Common myeloid progenitor, CD34-positive (primary cell): Measurements from ENCODE around the gene NSD1.

Experiments
- CTCF ChIA-PET: fragments of 350-600 bp; sonication (Branson Sonifier 250); formaldehyde crosslinking; loops from one replicate; lab custom pipeline; 2021; ENCODE audit warnings: antibody characterized with exemption; lab: Charles Lee
- POLR2A ChIA-PET: fragments of 350-600 bp; sonication (Branson Sonifier 250); formaldehyde crosslinking; loops from one replicate; lab custom pipeline; 2021; ENCODE audit warnings: antibody characterized with exemption; lab: Charles Lee
- DNase-seq, 3 donors: peaks; one replicate each; pipeline versions ENCODE4 v3.0.0 to v3.0.0-alpha.2; 2013
- H3K27ac ChIP-seq, 2 experiments: 1 replicate in 1 of 2; 2 replicates in 1 of 2; pipeline ENCODE4 v1.7.0; 2013; ENCODE audit warnings: inconsistent platforms in 2 of 2, low read length in 2 of 2, mild to moderate bottlenecking in 2 of 2, low read depth in 1 of 2, moderate library complexity in 1 of 2; ENCODE audit not compliant: severe bottlenecking in 2 of 2, insufficient read depth in 1 of 2, poor library complexity in 1 of 2
- H3K27me3 ChIP-seq, 5 experiments: replicated peaks in 2 of 5; 1 replicate in 3 of 5; 2 replicates in 2 of 5; pipeline versions ENCODE4 v1.6.1 to v1.7.0; 2013; ENCODE audit warnings: low read length in 4 of 5, mild to moderate bottlenecking in 2 of 5, moderate library complexity in 2 of 5, inconsistent platforms in 1 of 5; ENCODE audit not compliant: insufficient read depth in 5 of 5, control insufficient read depth in 4 of 5
- H3K36me3 ChIP-seq, 4 experiments: 1 replicate in 2 of 4; 2 replicates in 2 of 4; pipeline versions ENCODE4 v1.6.1 to v1.7.0; 2013; ENCODE audit warnings: low read length in 3 of 4, control low read depth in 1 of 4, mild to moderate bottlenecking in 1 of 4; ENCODE audit not compliant: control insufficient read depth in 4 of 4, insufficient read depth in 4 of 4
- H3K4me1 ChIP-seq, 4 experiments: 1 replicate in 3 of 4; 2 replicates in 1 of 4; pipeline versions ENCODE4 v1.6.1 to v1.7.1; 2013; ENCODE audit warnings: low read length in 3 of 4, mild to moderate bottlenecking in 3 of 4, control low read depth in 1 of 4, inconsistent platforms in 1 of 4, moderate library complexity in 1 of 4; ENCODE audit not compliant: control insufficient read depth in 4 of 4, insufficient read depth in 4 of 4; ENCODE audit errors: control extremely low read depth in 1 of 4
- H3K4me3 ChIP-seq, 7 experiments: 1 replicate in 4 of 7; 2 replicates in 3 of 7; pipeline versions ENCODE4 v1.5.1 to v1.7.0; 2013; ENCODE audit warnings: mild to moderate bottlenecking in 7 of 7, low read length in 6 of 7, moderate library complexity in 6 of 7, inconsistent platforms in 2 of 7, low read depth in 2 of 7, control low read depth in 1 of 7; ENCODE audit not compliant: insufficient read depth in 4 of 7, control insufficient read depth in 1 of 7; ENCODE audit errors: extremely low read depth in 1 of 7
- H3K9me3 ChIP-seq, 5 experiments: 1 replicate in 4 of 5; 2 replicates in 1 of 5; pipeline versions ENCODE4 v1.6.1 to v1.7.1; 2013; ENCODE audit warnings: low read length in 4 of 5, mild to moderate bottlenecking in 2 of 5, inconsistent platforms in 1 of 5, low read depth in 1 of 5, moderate library complexity in 1 of 5; ENCODE audit not compliant: control insufficient read depth in 4 of 5, insufficient read depth in 2 of 5; ENCODE audit errors: control extremely low read depth in 1 of 5
- WGBS: methylation state at CpG from one replicate; pipeline ENCODE4 v1.1.5; 2013; ENCODE audit not compliant: insufficient coverage; 5-methylcytosine and 5-hydroxymethylcytosine counted together

NSD1 gene

GRCh38 chr5:177330991-177331842 is 197.6 kb downstream of the NSD1 start:
- H3K4me1 ChIP-seq, result peaks cover 3 to 63% (median 39%) of the 10 kb centered on the region in 4 experiments
- H3K36me3 ChIP-seq, result peaks cover 2 to 59% (median 31%) of the 10 kb centered on the region in 4 experiments
- peak overlapping the region in 4 of 7 experiments; percentile 1 to 62 (median 36) for H3K4me3 ChIP-seq
- DNase-seq, result peak; percentile 93 to 100 (median 99)
- no peak overlapping the region for H3K27ac ChIP-seq
- H3K9me3 ChIP-seq, result no peaks in the 10 kb centered on the region
- WGBS, result 31% methylated on average over 17 of the region's 27 CpGs
- no peaks in the 10 kb centered on the region for H3K27me3 ChIP-seq
- ChIA-PET POLR2A (interaction anchor here (0.8 to 1.0 kb wide), 2 partner anchors 18 to 789 kb away, joined by 3 to 4 read pairs; no protein-coding TSS in a partner anchor), CTCF (interaction anchor here (0.9 to 10.2 kb wide), 16 partner anchors 8 to 227 kb away, joined by 3 to 162 read pairs (median 6); partner anchors contain the start of gene MXD3)

DNA sequence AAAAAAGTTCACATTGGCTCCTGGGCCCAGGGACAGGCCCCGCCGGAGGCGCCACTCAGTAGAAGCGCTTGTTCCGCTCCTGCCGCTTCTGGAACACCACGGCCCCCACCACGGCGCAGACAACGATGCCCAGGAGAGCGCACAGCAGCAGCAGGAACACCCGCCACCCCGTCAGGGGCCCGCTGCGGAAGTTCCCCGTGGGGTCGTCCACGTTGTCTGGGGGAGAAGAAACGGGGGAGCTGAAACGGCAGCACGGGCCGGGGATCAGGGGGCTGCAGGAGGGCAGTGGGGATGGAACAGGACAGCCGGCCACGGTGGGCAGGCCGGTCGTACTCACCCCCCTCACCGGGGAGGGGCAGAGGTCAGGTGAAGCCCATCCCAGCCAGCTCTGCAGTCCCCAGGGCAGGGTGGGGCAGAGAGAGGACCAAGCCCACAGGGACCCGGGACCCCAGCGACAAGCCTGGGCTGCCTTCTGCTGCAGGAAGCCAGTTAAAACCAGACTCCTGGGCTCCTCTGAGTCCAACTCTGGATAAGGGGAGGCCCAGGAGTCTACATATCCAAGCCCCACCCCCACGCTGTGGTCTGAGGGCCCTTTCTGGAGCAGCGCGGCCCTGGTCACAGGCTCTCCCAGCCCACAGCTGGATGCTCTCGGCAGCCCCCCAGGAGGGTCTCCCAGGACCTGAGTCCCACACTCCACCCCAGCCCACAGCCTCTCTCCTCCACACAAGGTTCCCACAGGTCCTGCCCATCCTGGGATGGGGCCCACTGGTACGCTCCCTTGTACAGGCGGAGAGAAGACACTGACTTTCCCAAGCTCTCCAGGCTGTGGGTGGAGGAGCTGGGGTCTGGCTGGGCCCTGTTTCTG is 198.7 kb downstream of the NSD1 start:
- Histone ChIP-seq H3K4me1 (peaks cover 3 to 61% (median 39%) of the 10 kb centered on the region in 4 experiments), H3K9me3 (no peaks in the 10 kb centered on the region), H3K27me3 (no peaks in the 10 kb centered on the region), H3K36me3 (peaks cover 2 to 70% (median 41%) of the 10 kb centered on the region in 4 experiments), H3K4me3 (peak overlapping the region in 2 of 7 experiments; percentile 4 to 46), H3K27ac (no peak overlapping the region)
- DNase-seq, result no peak
- ChIA-PET POLR2A (interaction anchor here (0.8 to 1.0 kb wide), 2 partner anchors 19 to 788 kb away, joined by 3 to 4 read pairs; no protein-coding TSS in a partner anchor), CTCF (interaction anchor here (1.1 to 10.2 kb wide), 12 partner anchors 9 to 123 kb away, joined by 4 to 162 read pairs (median 6); partner anchors contain the start of gene MXD3)
- 18% methylated on average over 20 of the region's 35 CpGs for WGBS

DNA sequence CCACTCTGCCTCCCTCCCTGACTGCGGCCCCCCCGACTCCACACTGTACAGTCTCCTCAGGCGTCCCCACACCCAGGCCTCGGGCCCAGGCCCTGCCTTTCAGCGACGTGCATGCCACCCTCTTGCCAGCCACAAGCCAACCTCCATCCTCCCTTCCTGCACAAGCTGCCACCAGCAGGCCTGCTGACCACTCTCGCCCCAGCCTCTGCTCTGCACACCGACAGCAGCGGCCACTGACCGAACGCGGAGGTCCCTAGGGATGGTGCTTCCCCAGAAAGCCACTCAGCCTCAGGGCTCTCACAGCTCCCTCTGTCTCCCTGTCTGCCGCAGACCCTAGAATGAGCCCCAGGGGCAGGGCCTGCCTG is 199.3 kb downstream of the NSD1 start:
- Histone ChIP-seq H3K9me3 (no peaks in the 10 kb centered on the region), H3K36me3 (peaks cover 2 to 76% (median 46%) of the 10 kb centered on the region in 4 experiments), H3K27ac (no peak overlapping the region), H3K4me3 (no peak overlapping the region), H3K4me1 (peaks cover 3 to 55% (median 37%) of the 10 kb centered on the region in 4 experiments), H3K27me3 (no peaks in the 10 kb centered on the region)
- DNase-seq, result no peak
- POLR2A ChIA-PET, result no interaction called here
- WGBS, result 92% methylated on average over 10 of the region's 13 CpGs
- CTCF ChIA-PET, result interaction anchor here (1.1 to 10.2 kb wide), 12 partner anchors 9 to 71 kb away, joined by 4 to 162 read pairs (median 7); partner anchors contain the start of genes LMAN2 and MXD3

GRCh38 chr5:177333420-177334154 is 200.0 kb downstream of the NSD1 start:
- no peak for DNase-seq
- 94% methylated on average over 11 of the region's 16 CpGs for WGBS
- POLR2A ChIA-PET, result interaction anchor here (0.6 kb wide), 1 partner anchor 34 kb away, joined by 5 read pairs; no protein-coding TSS in a partner anchor
- Histone ChIP-seq H3K4me1 (peaks cover 3 to 48% (median 35%) of the 10 kb centered on the region in 4 experiments), H3K27ac (no peak overlapping the region), H3K4me3 (no peak overlapping the region), H3K36me3 (peaks cover 2 to 82% (median 51%) of the 10 kb centered on the region in 4 experiments), H3K27me3 (no peaks in the 10 kb centered on the region), H3K9me3 (no peaks in the 10 kb centered on the region)
- CTCF ChIA-PET, result interaction anchor here (1.0 to 10.2 kb wide), 11 partner anchors 10 to 57 kb away, joined by 3 to 162 read pairs (median 7); partner anchors contain the start of genes LMAN2 and RGS14

DNA sequence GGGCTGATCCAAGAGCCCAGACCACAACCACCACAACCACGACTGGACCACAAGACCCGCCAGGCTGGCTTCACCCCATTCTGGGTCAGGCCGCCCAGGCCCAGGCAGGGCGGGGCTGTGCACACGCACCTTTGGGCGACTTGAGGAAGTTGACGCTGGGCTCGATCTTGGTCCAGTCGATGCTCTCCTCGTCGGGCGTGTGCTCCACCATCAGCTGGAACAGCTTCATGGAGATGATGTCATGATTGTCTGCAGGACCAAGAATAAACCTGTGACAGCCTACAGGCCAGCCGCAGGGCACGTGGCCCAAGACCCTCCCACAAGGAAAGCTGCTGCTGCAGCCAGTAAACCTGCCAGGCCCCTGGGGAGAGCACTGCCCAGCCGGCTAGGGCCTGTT is 200.6 kb downstream of the NSD1 start:
- ChIA-PET POLR2A (interaction anchor here (0.6 kb wide), 1 partner anchor 35 kb away, joined by 5 read pairs; no protein-coding TSS in a partner anchor), CTCF (interaction anchor here (1.0 to 10.2 kb wide), 14 partner anchors 9 to 56 kb away, joined by 3 to 162 read pairs (median 8); partner anchors contain the start of genes LMAN2 and RGS14)
- Histone ChIP-seq H3K27me3 (no peaks in the 10 kb centered on the region), H3K4me1 (peaks cover 3 to 46% (median 35%) of the 10 kb centered on the region in 4 experiments), H3K9me3 (no peaks in the 10 kb centered on the region), H3K36me3 (peaks cover 2 to 85% (median 56%) of the 10 kb centered on the region in 4 experiments), H3K27ac (no peak overlapping the region), H3K4me3 (no peak overlapping the region)
- no peak for DNase-seq
- WGBS, result 92% methylated on average over 14 of the region's 15 CpGs
